ENCODE data around the gene MVD.

- TF ChIP-seq POLR2A (IDR thresholded peaks at IDR 0.05) = no peak
- TF ChIP-seq CTCF (IDR thresholded peaks at IDR 0.05) = no peak
Measured at GRCh38 chr16:88651989-88652761, 10.7 kb downstream of the MVD start.

Data from tibial nerve (tissue), 3 donors.